HFFc6 (cell line): ENCODE results near the gene CLIP4. TPM values are rescaled to one million over a fixed set of nuclear protein-coding genes. Genes with fewer than 3 reads are reported as not detected.

Experiments used
- DNase-seq: peaks from one replicate; pipeline ENCODE4 v3.0.0-alpha.2; 2018
- H3K27ac Mint-ChIP-seq: 2 replicates; pipeline ENCODE4 v1.8.0; 2020; ENCODE audit warnings: mild to moderate bottlenecking, mixed read lengths
- H3K27me3 Mint-ChIP-seq: 2 replicates; pipeline ENCODE4 v1.8.0; 2021; ENCODE audit warnings: mild to moderate bottlenecking, moderate library complexity, mixed read lengths; ENCODE audit not compliant: insufficient read depth
- H3K36me3 Mint-ChIP-seq: 2 replicates; pipeline ENCODE4 v1.8.0; 2021; ENCODE audit warnings: low read depth, mixed read lengths
- H3K4me1 Mint-ChIP-seq: 2 replicates; pipeline ENCODE4 v1.8.0; 2020; ENCODE audit warnings: low read depth, mixed read lengths
- H3K4me3 Mint-ChIP-seq: 2 replicates; pipeline ENCODE4 v1.8.0; 2020; ENCODE audit warnings: mild to moderate bottlenecking, moderate library complexity, mixed read lengths
- H3K9me3 Mint-ChIP-seq: 2 replicates; pipeline ENCODE4 v1.8.0; 2020; ENCODE audit warnings: mild to moderate bottlenecking, mixed read lengths
- total RNA-seq, 6 experiments: library from RNA; stranded (reverse); fragmentation: NEBNext Ultra II Directional; extraction: Animal tissue kit (Norgen Biotek cat#: 25700); gene quantifications; 2 replicates in 1 of 6; 3 replicates in 5 of 6; pipeline ENCODE4 v1.2.3, GENCODE V29; 2021
- TF ChIP-seq, protein P1 (sequence below): fragments of 200-600 bp; sonication (generic); IDR thresholded peaks from 2 replicates; pipeline ENCODE4 v1.5.0; 2021; ENCODE audit warnings: antibody characterized with exemption, mild to moderate bottlenecking

CLIP4 gene
- total RNA-seq, 6 experiments from 2014 or later = 33.7 to 40.9 (median 36.6) TPM

DNA sequence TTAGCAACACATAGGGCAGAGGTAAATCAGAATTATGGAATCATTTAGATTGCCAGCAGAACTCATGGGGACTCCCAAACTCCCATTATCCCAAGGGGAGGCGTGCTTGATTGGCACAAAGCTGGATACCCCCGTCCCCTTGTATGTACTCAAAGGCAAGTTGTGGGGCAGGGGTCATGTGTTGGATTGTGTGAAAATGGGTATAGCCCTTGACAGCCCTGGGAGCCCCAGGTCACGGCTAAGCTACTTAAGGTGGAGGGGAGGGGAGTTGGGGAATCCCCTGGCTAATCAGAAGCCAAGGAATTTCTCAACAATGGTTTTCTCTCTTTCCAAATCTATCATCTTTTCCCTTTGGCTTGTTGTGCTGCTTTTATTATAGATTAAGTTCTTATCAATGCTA, 32.7 kb downstream of the CLIP4 start:
- Mint-ChIP-seq H3K36me3 (peaks cover 38% of the 10 kb centered on the region), H3K9me3 (no peaks in the 10 kb centered on the region), H3K27ac (no peak overlapping the region), H3K27me3 (no peaks in the 10 kb centered on the region), H3K4me1 (no peaks in the 10 kb centered on the region; the same call in 1 of the 2 replicates), H3K4me3 (no peak overlapping the region)
- no peak for DNase-seq
- TF ChIP-seq, protein P1, sequence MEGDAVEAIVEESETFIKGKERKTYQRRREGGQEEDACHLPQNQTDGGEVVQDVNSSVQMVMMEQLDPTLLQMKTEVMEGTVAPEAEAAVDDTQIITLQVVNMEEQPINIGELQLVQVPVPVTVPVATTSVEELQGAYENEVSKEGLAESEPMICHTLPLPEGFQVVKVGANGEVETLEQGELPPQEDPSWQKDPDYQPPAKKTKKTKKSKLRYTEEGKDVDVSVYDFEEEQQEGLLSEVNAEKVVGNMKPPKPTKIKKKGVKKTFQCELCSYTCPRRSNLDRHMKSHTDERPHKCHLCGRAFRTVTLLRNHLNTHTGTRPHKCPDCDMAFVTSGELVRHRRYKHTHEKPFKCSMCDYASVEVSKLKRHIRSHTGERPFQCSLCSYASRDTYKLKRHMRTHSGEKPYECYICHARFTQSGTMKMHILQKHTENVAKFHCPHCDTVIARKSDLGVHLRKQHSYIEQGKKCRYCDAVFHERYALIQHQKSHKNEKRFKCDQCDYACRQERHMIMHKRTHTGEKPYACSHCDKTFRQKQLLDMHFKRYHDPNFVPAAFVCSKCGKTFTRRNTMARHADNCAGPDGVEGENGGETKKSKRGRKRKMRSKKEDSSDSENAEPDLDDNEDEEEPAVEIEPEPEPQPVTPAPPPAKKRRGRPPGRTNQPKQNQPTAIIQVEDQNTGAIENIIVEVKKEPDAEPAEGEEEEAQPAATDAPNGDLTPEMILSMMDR = no peak

DNA sequence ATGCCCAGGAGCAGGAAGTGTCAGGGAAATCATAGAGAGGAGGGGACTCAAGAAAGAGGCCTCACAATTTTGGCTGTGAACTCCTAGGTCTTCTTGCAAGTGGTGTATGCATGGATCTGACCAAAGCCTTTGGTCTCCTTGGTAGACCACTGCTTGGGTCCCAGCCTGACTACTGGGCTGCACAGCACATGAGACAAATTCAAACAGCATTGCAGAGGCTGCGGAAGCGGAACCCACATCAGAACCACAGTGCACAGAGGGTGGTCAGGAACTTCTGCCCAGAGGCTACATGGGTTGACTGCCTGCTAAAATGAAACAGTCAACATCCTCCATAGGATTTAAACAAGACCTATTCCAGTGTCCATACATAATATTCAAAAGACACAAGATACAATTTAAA, 39.4 kb downstream of the CLIP4 start:
- Mint-ChIP-seq H3K27me3 (no peaks in the 10 kb centered on the region), H3K4me1 (no peaks in the 10 kb centered on the region), H3K27ac (no peak overlapping the region), H3K9me3 (no peaks in the 10 kb centered on the region), H3K36me3 (peaks cover 46% of the 10 kb centered on the region), H3K4me3 (no peak overlapping the region)
- TF ChIP-seq, protein P1 = no peak
- DNase-seq = no peak

DNA sequence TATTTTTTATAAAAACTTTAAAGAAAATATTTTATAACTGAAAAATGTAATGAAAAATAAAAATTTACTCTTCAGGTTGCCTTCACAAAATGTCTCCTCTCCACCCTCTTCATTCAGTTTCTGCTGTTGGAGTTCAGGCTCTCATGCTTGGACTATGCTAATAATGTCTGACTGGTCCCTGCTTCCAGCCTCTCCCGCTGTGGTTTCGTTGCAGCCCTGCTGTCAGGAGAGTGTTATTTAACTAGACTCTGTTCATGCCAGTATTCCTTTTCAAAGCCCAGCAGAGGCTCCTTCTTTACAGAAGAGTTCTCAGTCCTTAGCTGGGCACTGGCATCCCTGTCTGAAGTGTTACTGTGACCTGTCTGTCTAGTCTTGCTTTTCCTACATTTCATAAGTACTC, 40.4 kb downstream of the CLIP4 start:
- Mint-ChIP-seq H3K4me3 (no peak overlapping the region), H3K27ac (no peak overlapping the region), H3K36me3 (peaks cover 46% of the 10 kb centered on the region), H3K9me3 (no peaks in the 10 kb centered on the region), H3K27me3 (no peaks in the 10 kb centered on the region), H3K4me1 (no peaks in the 10 kb centered on the region)
- no peak for DNase-seq
- TF ChIP-seq, protein P1 = no peak

DNA sequence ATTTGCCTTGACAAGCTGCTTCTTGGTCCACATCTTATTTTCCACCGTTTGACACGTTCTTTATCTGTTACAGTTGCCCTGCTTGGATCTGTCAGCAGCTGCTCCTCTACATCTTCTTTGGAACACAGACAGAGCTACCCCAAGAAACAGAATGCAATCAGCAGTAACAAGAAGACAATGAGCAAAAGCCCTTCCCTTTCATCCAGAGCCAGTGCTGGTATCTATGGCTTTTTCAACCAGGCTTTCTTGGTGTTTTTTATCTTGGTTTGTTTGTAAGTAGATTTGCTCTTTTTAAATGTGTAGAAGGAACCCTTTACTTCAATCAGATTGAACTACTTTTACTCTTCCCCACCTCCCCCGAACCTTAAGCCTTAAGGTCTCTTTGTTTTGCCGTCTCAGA, 41.9 kb downstream of the CLIP4 start:
- no peak overlapping the region for H3K27ac Mint-ChIP-seq
- no peak for DNase-seq
- no peak overlapping the region for H3K4me3 Mint-ChIP-seq
- H3K36me3 Mint-ChIP-seq = peaks cover 50% of the 10 kb centered on the region
- H3K9me3 Mint-ChIP-seq = no peaks in the 10 kb centered on the region
- TF ChIP-seq, protein P1 = no peak
- no peaks in the 10 kb centered on the region for H3K27me3 Mint-ChIP-seq
- no peaks in the 10 kb centered on the region for H3K4me1 Mint-ChIP-seq

DNA sequence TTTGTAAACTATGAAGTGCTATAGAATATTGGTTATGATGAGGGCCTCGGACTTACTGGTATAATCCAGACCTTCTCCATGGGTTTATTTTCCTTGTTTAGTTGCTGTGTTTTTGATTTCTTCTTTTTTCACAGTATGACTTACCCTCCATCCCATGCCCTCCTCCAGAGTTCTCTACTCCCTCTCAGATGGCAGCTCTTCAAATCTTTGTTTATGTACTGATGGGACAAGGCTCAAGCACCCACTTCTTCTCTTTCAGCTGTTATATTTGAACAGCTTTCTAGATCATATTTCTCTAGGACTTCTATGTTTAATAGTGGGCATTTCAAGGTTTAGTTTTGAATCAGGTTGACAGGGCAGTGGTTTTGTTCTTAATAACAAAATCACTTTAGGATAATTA, 43.9 kb downstream of the CLIP4 start:
- DNase-seq = no peak
- TF ChIP-seq, protein P1 = no peak
- no peaks in the 10 kb centered on the region for H3K27me3 Mint-ChIP-seq
- peaks cover 7% of the 10 kb centered on the region for H3K4me1 Mint-ChIP-seq
- H3K36me3 Mint-ChIP-seq = peaks cover 40% of the 10 kb centered on the region
- H3K9me3 Mint-ChIP-seq = no peaks in the 10 kb centered on the region
- no peak overlapping the region for H3K4me3 Mint-ChIP-seq
- no peak overlapping the region for H3K27ac Mint-ChIP-seq

DNA sequence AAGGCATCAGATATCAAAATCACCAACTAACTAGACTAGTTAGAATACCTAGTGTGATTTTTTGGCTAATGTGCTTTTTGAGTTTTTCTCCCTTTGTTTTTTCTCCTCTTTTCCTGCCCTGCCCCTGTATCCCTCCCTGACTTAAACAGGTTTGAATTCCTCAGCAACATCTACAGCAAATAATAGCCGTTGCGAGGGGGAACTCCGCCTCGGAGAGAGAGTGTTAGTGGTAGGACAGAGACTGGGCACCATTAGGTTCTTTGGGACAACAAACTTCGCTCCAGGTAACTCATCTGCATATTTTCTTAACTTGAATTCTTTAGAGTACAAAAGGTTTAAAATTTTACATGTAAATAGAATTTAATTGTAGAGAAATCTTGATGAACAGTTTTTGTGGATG, 45.0 kb downstream of the CLIP4 start:
- Mint-ChIP-seq H3K36me3 (peaks cover 33% of the 10 kb centered on the region), H3K4me1 (peaks cover 18% of the 10 kb centered on the region), H3K4me3 (no peak overlapping the region), H3K9me3 (no peaks in the 10 kb centered on the region), H3K27me3 (no peaks in the 10 kb centered on the region), H3K27ac (no peak overlapping the region)
- TF ChIP-seq, protein P1 = no peak
- DNase-seq = no peak
